ENCODE data around the gene TIGD3. TPM values are rescaled to one million over a fixed set of nuclear protein-coding genes. Genes with fewer than 3 reads are reported as not detected.

TIGD3 gene
- total RNA-seq, result under 1 TPM; 0.32 to 0.62 TPM

- Mint-ChIP-seq H3K9me3 (no peaks in the 10 kb centered on the region), H3K27me3 (ENCODE audit: low read depth) (no peaks in the 10 kb centered on the region), H3K4me1 (ENCODE audit: low read depth) (peaks cover 11% of the 10 kb centered on the region), H3K4me3 (peak within 1 kb of the TSS; percentile 84), H3K36me3 (ENCODE audit: low read depth) (no peaks in the 10 kb centered on the region), H3K27ac (peak within 1 kb of the TSS; percentile 67)
- CTCF ChIA-PET, result interaction anchor here (0.5 to 1.7 kb wide), 2 partner anchors 23 to 39 kb away, joined by 4 read pairs; partner anchors contain the start of gene CDC42EP2
- intact Hi-C loops (cut with micrococcal nuclease), result loop anchor here (1.0 to 2.0 kb wide), 2 partner anchors 22 to 129 kb away; partner anchors contain the start of gene DPF2
- DNase-seq, result peak; percentile 97
Observed at GRCh38 chr11:65354265-65355012, at the start of gene TIGD3. Gene TIGD3, plus strand, starts transcription at chr11:65354751. Its CDS starts 1,058 bp downstream, at chr11:65355809.

- H3K27me3 Mint-ChIP-seq (ENCODE audit: low read depth), result no peaks in the 10 kb centered on the region
- no peaks in the 10 kb centered on the region for H3K4me1 Mint-ChIP-seq (ENCODE audit: low read depth)
- intact Hi-C loops (cut with micrococcal nuclease), result no loop called here
- no peaks in the 10 kb centered on the region for H3K9me3 Mint-ChIP-seq
- no peak for DNase-seq
- H3K36me3 Mint-ChIP-seq (ENCODE audit: low read depth), result peaks cover 13% of the 10 kb centered on the region
- no peak overlapping the region for H3K27ac Mint-ChIP-seq
- no peak overlapping the region for H3K4me3 Mint-ChIP-seq
- CTCF ChIA-PET, result interaction anchor here (0.6 to 1.0 kb wide), 3 partner anchors 10 to 58 kb away, joined by 4 to 6 read pairs (median 4); no protein-coding TSS in a partner anchor
Observed at GRCh38 chr11:65305501-65306268, 48.9 kb upstream of the TIGD3 start.

- Mint-ChIP-seq H3K27me3 (ENCODE audit: low read depth) (no peaks in the 10 kb centered on the region), H3K4me1 (ENCODE audit: low read depth) (no peaks in the 10 kb centered on the region), H3K27ac (no peak overlapping the region), H3K36me3 (ENCODE audit: low read depth) (peaks cover 10% of the 10 kb centered on the region), H3K9me3 (no peaks in the 10 kb centered on the region), H3K4me3 (no peak overlapping the region)
- no peak for DNase-seq
- CTCF ChIA-PET, result interaction anchor here (0.6 to 1.4 kb wide), 3 partner anchors 8 to 82 kb away, joined by 3 to 4 read pairs (median 3); no protein-coding TSS in a partner anchor
- intact Hi-C loops (cut with micrococcal nuclease), result no loop called here
Observed at GRCh38 chr11:65307298-65308229, 47.0 kb upstream of the TIGD3 start.

GRCh38 chr11:65308281-65308891 is 46.2 kb upstream of the TIGD3 start:
- peaks cover 8% of the 10 kb centered on the region for H3K36me3 Mint-ChIP-seq (ENCODE audit: low read depth)
- H3K4me3 Mint-ChIP-seq, result no peak overlapping the region
- H3K27me3 Mint-ChIP-seq (ENCODE audit: low read depth), result no peaks in the 10 kb centered on the region
- intact Hi-C loops (cut with micrococcal nuclease), result no loop called here
- no peak overlapping the region for H3K27ac Mint-ChIP-seq
- no peak for DNase-seq
- no peaks in the 10 kb centered on the region for H3K9me3 Mint-ChIP-seq
- CTCF ChIA-PET, result no interaction called here
- no peaks in the 10 kb centered on the region for H3K4me1 Mint-ChIP-seq (ENCODE audit: low read depth)

GRCh38 chr11:65309006-65309405 is 45.5 kb upstream of the TIGD3 start:
- no peaks in the 10 kb centered on the region for H3K4me1 Mint-ChIP-seq (ENCODE audit: low read depth)
- H3K27me3 Mint-ChIP-seq (ENCODE audit: low read depth), result peaks cover 2% of the 10 kb centered on the region
- H3K4me3 Mint-ChIP-seq, result no peak overlapping the region
- CTCF ChIA-PET, result interaction anchor here (0.9 kb wide), 1 partner anchor 21 kb away, joined by 3 read pairs; no protein-coding TSS in a partner anchor
- no peak for DNase-seq
- H3K27ac Mint-ChIP-seq, result no peak overlapping the region
- H3K9me3 Mint-ChIP-seq, result no peaks in the 10 kb centered on the region
- intact Hi-C loops (cut with micrococcal nuclease), result no loop called here
- H3K36me3 Mint-ChIP-seq (ENCODE audit: low read depth), result peaks cover 6% of the 10 kb centered on the region

- H3K4me3 Mint-ChIP-seq, result no peak overlapping the region
- H3K27ac Mint-ChIP-seq, result no peak overlapping the region
- H3K36me3 Mint-ChIP-seq (ENCODE audit: low read depth), result no peaks in the 10 kb centered on the region
- no peak for DNase-seq
- CTCF ChIA-PET, result interaction anchor here (0.6 to 1.2 kb wide), 2 partner anchors 19 to 51 kb away, joined by 3 to 4 read pairs; no protein-coding TSS in a partner anchor
- H3K27me3 Mint-ChIP-seq (ENCODE audit: low read depth), result peaks cover 5% of the 10 kb centered on the region
- H3K9me3 Mint-ChIP-seq, result no peaks in the 10 kb centered on the region
- peaks cover 3% of the 10 kb centered on the region for H3K4me1 Mint-ChIP-seq (ENCODE audit: low read depth)
- intact Hi-C loops (cut with micrococcal nuclease), result no loop called here
Observed at GRCh38 chr11:65310215-65310614, 44.3 kb upstream of the TIGD3 start.

GRCh38 chr11:65310736-65311135 is 43.8 kb upstream of the TIGD3 start:
- CTCF ChIA-PET, result interaction anchor here (0.6 to 1.4 kb wide), 3 partner anchors 19 to 85 kb away, joined by 3 to 6 read pairs (median 4); no protein-coding TSS in a partner anchor
- peaks cover 3% of the 10 kb centered on the region for H3K4me1 Mint-ChIP-seq (ENCODE audit: low read depth)
- H3K27me3 Mint-ChIP-seq (ENCODE audit: low read depth), result peaks cover 5% of the 10 kb centered on the region
- no peaks in the 10 kb centered on the region for H3K9me3 Mint-ChIP-seq
- no peak for DNase-seq
- H3K36me3 Mint-ChIP-seq (ENCODE audit: low read depth), result no peaks in the 10 kb centered on the region
- intact Hi-C loops (cut with micrococcal nuclease), result no loop called here
- no peak overlapping the region for H3K27ac Mint-ChIP-seq
- no peak overlapping the region for H3K4me3 Mint-ChIP-seq

GRCh38 chr11:65311170-65311678 is 43.3 kb upstream of the TIGD3 start:
- CTCF ChIA-PET, result interaction anchor here (0.6 to 1.4 kb wide), 3 partner anchors 18 to 85 kb away, joined by 3 to 6 read pairs (median 4); no protein-coding TSS in a partner anchor
- Mint-ChIP-seq H3K36me3 (ENCODE audit: low read depth) (no peaks in the 10 kb centered on the region), H3K27me3 (ENCODE audit: low read depth) (peaks cover 5% of the 10 kb centered on the region), H3K4me1 (ENCODE audit: low read depth) (peaks cover 5% of the 10 kb centered on the region), H3K27ac (no peak overlapping the region), H3K9me3 (no peaks in the 10 kb centered on the region), H3K4me3 (no peak overlapping the region)
- intact Hi-C loops (cut with micrococcal nuclease), result no loop called here
- no peak for DNase-seq

GRCh38 chr11:65314501-65315203 is 39.9 kb upstream of the TIGD3 start, which contains the start of gene CDC42EP2:
Gene CDC42EP2, plus strand, starts transcription at chr11:65314866. Its CDS starts 6,033 bp downstream, at chr11:65320899.
- Mint-ChIP-seq H3K27me3 (ENCODE audit: low read depth) (peaks cover 8% of the 10 kb centered on the region), H3K4me1 (ENCODE audit: low read depth) (peaks cover 5% of the 10 kb centered on the region), H3K9me3 (no peaks in the 10 kb centered on the region), H3K4me3 (peak within 1 kb of the TSS; percentile 74), H3K27ac (no peak within 1 kb of the TSS), H3K36me3 (ENCODE audit: low read depth) (no peaks in the 10 kb centered on the region)
- intact Hi-C loops (cut with micrococcal nuclease), result loop anchor here (1.0 to 2.0 kb wide), 5 partner anchors 16 to 467 kb away; no protein-coding TSS in a partner anchor
- CTCF ChIA-PET, result interaction anchor here (0.6 to 6.4 kb wide), 32 partner anchors 8 to 350 kb away, joined by 3 to 161 read pairs (median 4); partner anchors contain the start of genes DPF2, POLA2, TIGD3 and TM7SF2
- DNase-seq, result peak; percentile 72

- Mint-ChIP-seq H3K9me3 (no peaks in the 10 kb centered on the region), H3K27ac (no peak overlapping the region), H3K4me1 (ENCODE audit: low read depth) (peaks cover 5% of the 10 kb centered on the region), H3K4me3 (peak overlapping the region; percentile 74), H3K36me3 (ENCODE audit: low read depth) (no peaks in the 10 kb centered on the region), H3K27me3 (ENCODE audit: low read depth) (peaks cover 8% of the 10 kb centered on the region)
- intact Hi-C loops (cut with micrococcal nuclease), result loop anchor here (1.0 to 2.0 kb wide), 5 partner anchors 15 to 468 kb away; no protein-coding TSS in a partner anchor
- CTCF ChIA-PET, result interaction anchor here (0.7 to 6.4 kb wide), 42 partner anchors 8 to 467 kb away, joined by 3 to 161 read pairs (median 4); partner anchors contain the start of genes DPF2, POLA2, TIGD3 and TM7SF2
- peak; percentile 79 for DNase-seq
Observed at GRCh38 chr11:65315204-65315865, 39.2 kb upstream of the TIGD3 start.

All from activated naive CD4-positive, alpha-beta T cell treated with anti-CD3 and anti-CD28 coated beads for 36 hours (primary cell).